Measurements from ENCODE around the gene GMPR.

The GMPR gene

GRCh38 chr6:16305788-16306187, 67.4 kb downstream of the GMPR start:
- peak overlapping the region; percentile 42 for H3K4me3 ChIP-seq (ENCODE audit: low read depth, low read length)

DNA sequence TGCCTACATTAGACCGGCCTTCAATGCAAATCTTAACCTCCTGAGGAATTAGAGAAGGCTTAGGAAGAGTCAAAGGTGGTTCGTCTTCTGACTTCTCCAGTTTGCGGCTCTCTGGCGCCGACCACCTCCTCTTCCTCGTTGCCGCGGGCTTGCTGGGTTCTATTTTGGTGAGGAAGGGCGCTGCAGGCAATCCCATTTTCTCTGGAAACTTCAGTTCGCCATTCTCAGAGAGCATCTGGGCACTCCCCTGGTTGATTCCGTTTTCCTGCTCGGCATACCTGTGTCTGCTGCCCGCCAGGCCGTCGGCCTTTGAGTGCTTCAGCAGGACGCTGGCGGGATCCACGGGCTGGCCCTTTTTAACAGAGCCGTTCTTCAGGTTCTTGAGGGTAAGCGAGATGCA, 67.9 kb downstream of the GMPR start:
- no peak for TF ChIP-seq CTCF (IDR thresholded peaks at IDR 0.05; ENCODE audit: borderline replicate concordance, insufficient read depth, low read depth, low read length)

More at GRCh38 chr6:16305788-16306187, 67.4 kb downstream of the GMPR start:
- TF ChIP-seq CTCF (IDR thresholded peaks at IDR 0.05; ENCODE audit: borderline replicate concordance, insufficient read depth, low read depth, low read length): no peak

GRCh38 chr6:16311763-16312162, 73.4 kb downstream of the GMPR start:
- no peak overlapping the region for H3K4me3 ChIP-seq (ENCODE audit: low read depth, low read length)
- TF ChIP-seq CTCF (IDR thresholded peaks at IDR 0.05; ENCODE audit: borderline replicate concordance, insufficient read depth, low read depth, low read length): no peak

More for the DNA sequence above, 67.9 kb downstream of the GMPR start:
- no peak overlapping the region for H3K4me3 ChIP-seq (ENCODE audit: low read depth, low read length)

DNA sequence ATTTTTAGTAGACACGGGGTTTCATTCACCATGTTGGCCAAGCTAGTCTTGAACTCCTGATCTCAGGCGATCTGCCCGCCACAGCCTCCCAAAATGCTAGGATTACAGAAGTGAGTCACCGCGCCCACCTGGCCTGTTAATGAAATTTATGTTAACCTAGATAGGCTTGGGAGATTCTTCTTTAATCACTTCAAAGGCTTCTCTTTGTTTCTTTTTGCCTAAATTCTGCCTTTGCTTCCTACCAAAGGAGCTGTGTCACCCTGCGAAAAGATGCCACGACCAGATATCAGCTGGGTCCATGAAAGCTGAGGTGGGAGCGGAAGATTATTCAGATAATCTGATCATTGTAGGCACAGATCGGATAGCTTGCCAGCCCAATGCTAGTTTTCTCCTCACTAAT, 75.3 kb downstream of the GMPR start:
- no peak for TF ChIP-seq CTCF (IDR thresholded peaks at IDR 0.05; ENCODE audit: borderline replicate concordance, insufficient read depth, low read depth, low read length)
- H3K4me3 ChIP-seq (ENCODE audit: low read depth, low read length): no peak overlapping the region

GRCh38 chr6:16314296-16314695, 75.9 kb downstream of the GMPR start:
- no peak for TF ChIP-seq CTCF (IDR thresholded peaks at IDR 0.05; ENCODE audit: borderline replicate concordance, insufficient read depth, low read depth, low read length)
- H3K4me3 ChIP-seq (ENCODE audit: low read depth, low read length): no peak overlapping the region

- H3K4me3 ChIP-seq (ENCODE audit: low read depth, low read length): no peak overlapping the region
- peak; percentile 61 for TF ChIP-seq CTCF (IDR thresholded peaks at IDR 0.05; ENCODE audit: borderline replicate concordance, insufficient read depth, low read depth, low read length)
Measured at GRCh38 chr6:16316741-16317251, 78.4 kb downstream of the GMPR start.

DNA sequence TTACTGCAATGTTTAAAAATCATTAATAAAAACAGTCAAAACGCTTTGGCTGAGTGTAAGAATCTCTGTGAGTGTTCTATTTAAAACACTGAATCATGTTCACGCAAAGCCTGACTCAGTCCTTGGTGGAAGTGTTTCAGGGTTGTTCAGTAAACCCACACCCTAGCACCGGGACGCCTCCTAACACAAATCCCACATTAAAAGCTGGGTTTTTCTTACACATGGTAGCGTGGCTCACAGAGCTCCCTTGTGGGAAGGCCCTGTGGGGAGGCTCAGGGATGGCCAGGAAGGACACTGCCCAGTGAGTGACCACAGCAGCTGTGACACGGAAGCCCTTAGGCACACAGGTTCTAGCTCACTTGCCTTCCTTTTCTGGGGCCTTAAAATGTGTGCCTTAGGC, 80.2 kb downstream of the GMPR start:
- no peak for TF ChIP-seq CTCF (IDR thresholded peaks at IDR 0.05; ENCODE audit: borderline replicate concordance, insufficient read depth, low read depth, low read length)
- no peak overlapping the region for H3K4me3 ChIP-seq (ENCODE audit: low read depth, low read length)

Measured in GM12875 (cell line).